Mesendoderm (in vitro differentiated cells): ENCODE results near the gene POPDC2.

Source experiments
- DNase-seq: peaks from one replicate; pipeline ENCODE4 v3.0.0; 2013
- H2AK5ac ChIP-seq: 2 replicates; pipeline ENCODE4 v1.6.1; 2013; ENCODE audit warnings: low read length, inconsistent platforms
- H2BK120ac ChIP-seq: 2 replicates; pipeline ENCODE4 v1.6.1; 2013; ENCODE audit warnings: low read depth, mild to moderate bottlenecking, low read length, moderate library complexity, mixed read lengths
- H2BK15ac ChIP-seq: replicated peaks from 2 replicates; pipeline ENCODE4 v1.6.1; 2013; ENCODE audit warnings: low read depth, mild to moderate bottlenecking, moderate library complexity
- H2BK5ac ChIP-seq: 2 replicates; pipeline ENCODE4 v1.6.1; 2013; ENCODE audit warnings: low read length, inconsistent platforms
- H3K18ac ChIP-seq: 2 replicates; pipeline ENCODE4 v1.6.1; 2013; ENCODE audit warnings: mild to moderate bottlenecking, low read length, mixed read lengths
- H3K23ac ChIP-seq: one replicate; pipeline ENCODE4 v1.6.1; 2013; ENCODE audit warnings: low read length
- H3K27ac ChIP-seq: 2 replicates; pipeline ENCODE4 v1.5.1; 2013; ENCODE audit warnings: low read depth, mild to moderate bottlenecking, inconsistent platforms, low read length, moderate library complexity
- H3K27me3 ChIP-seq: 2 replicates; pipeline ENCODE4 v1.6.1; 2013; ENCODE audit warnings: low read length, control low read depth, mild to moderate bottlenecking, inconsistent platforms; ENCODE audit not compliant: insufficient read depth, poor library complexity
- H3K36me3 ChIP-seq: 2 replicates; pipeline ENCODE4 v1.6.1; 2013; ENCODE audit warnings: low read length, inconsistent platforms; ENCODE audit not compliant: control insufficient read depth, insufficient read depth
- H3K4ac ChIP-seq: one replicate; pipeline ENCODE4 v1.6.1; 2013; ENCODE audit warnings: low read depth, mild to moderate bottlenecking, low read length, moderate library complexity
- H3K4me1 ChIP-seq: 2 replicates; pipeline ENCODE4 v1.6.1; 2013; ENCODE audit warnings: low read depth, low read length, inconsistent platforms; ENCODE audit not compliant: control insufficient read depth
- H3K4me2 ChIP-seq: 2 replicates; pipeline ENCODE4 v1.6.1; 2013; ENCODE audit warnings: low read length
- H3K4me3 ChIP-seq: 2 replicates; pipeline ENCODE4 v1.5.1; 2013; ENCODE audit warnings: mild to moderate bottlenecking, low read length
- H3K56ac ChIP-seq: one replicate; pipeline ENCODE4 v1.6.1; 2013; ENCODE audit warnings: low read length
- H3K79me1 ChIP-seq: 2 replicates; pipeline ENCODE4 v1.6.1; 2013; ENCODE audit warnings: low read length, inconsistent platforms
- H3K79me2 ChIP-seq: 2 replicates; pipeline ENCODE4 v1.6.1; 2013; ENCODE audit warnings: mild to moderate bottlenecking, low read length; ENCODE audit not compliant: control insufficient read depth, insufficient read depth
- H3K9ac ChIP-seq: 2 replicates; pipeline ENCODE4 v1.6.1; 2013; ENCODE audit warnings: low read length, inconsistent platforms
- H4K5ac ChIP-seq: one replicate; pipeline ENCODE4 v1.6.1; 2013; ENCODE audit warnings: low read length
- H4K8ac ChIP-seq: one replicate; pipeline ENCODE4 v1.6.1; 2013; ENCODE audit warnings: low read depth, mild to moderate bottlenecking, control low read depth, low read length, moderate library complexity
- WGBS: extraction: QIAGEN DNeasy Blood & Tissue Kit; methylation state at CpG from one replicate; pipeline ENCODE4 v1.1.7; 2013; ENCODE audit warnings: low lambda C conversion rate, missing lambda C conversion rate; ENCODE audit not compliant: insufficient coverage; ENCODE audit errors: extremely low coverage; 5-methylcytosine and 5-hydroxymethylcytosine counted together

POPDC2 gene

DNA sequence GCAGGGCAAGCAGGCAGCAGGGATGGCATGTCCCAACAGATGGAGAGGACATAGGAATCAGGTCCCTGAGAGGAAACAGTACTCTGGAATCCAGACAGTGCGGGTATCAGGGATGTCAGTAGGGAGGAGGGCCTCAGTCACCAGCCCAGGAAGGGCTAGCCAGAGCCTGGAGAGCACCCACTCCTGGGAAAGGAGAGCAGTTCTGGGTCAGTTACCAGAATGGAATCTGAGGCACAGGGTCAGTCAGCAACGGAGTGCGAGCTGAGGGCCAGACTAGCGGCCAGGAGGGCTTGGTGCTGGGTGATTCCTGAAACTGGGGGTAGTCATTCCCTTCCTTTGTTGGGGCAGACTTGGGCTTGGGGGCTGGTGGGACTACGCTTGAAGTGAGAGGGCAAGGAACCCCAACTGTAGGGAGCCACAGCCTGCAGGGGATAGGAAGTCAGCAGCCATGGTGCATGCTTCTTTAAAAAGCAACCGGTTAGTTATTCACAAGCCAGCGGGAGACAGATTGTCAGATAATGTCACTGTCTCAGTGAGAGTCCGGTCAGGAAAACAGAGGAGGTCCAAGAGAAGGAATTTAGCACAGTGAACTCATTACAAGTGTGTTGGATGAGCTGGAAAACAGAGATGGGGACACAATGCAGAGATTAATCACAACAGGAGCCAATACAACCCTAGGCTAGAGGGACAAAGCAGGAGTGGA is 34.8 kb downstream of the POPDC2 start:
- Histone ChIP-seq H2BK5ac (peak overlapping the region; percentile 4), H3K4me3 (no peak overlapping the region), H3K79me1 (no peaks in the 10 kb centered on the region), H4K5ac (no peak overlapping the region), H2BK15ac (no peak overlapping the region), H3K27me3 (no peaks in the 10 kb centered on the region), H3K27ac (no peak overlapping the region), H2AK5ac (peak overlapping the region; percentile 22), H3K4me1 (peaks cover 11% of the 10 kb centered on the region), H3K4me2 (no peak overlapping the region), H3K9ac (no peak overlapping the region), H3K56ac (peak overlapping the region; percentile 71), H2BK120ac (no peak overlapping the region), H3K4ac (no peak overlapping the region), H3K36me3 (no peaks in the 10 kb centered on the region), H3K18ac (no peak overlapping the region), H3K23ac (no peak overlapping the region), H3K79me2 (no peaks in the 10 kb centered on the region), H4K8ac (no peak overlapping the region)
- peak; percentile 67 for DNase-seq
- WGBS, result no CpG with 5 or more reads among the region's 8 CpGs

- Histone ChIP-seq H3K27ac (no peak overlapping the region), H3K4me3 (no peak overlapping the region), H3K4me2 (no peak overlapping the region), H3K4me1 (peaks cover 11% of the 10 kb centered on the region), H4K5ac (no peak overlapping the region), H2BK5ac (no peak overlapping the region), H4K8ac (no peak overlapping the region), H3K36me3 (no peaks in the 10 kb centered on the region), H2BK120ac (no peak overlapping the region), H2BK15ac (no peak overlapping the region), H3K79me1 (no peaks in the 10 kb centered on the region), H3K27me3 (no peaks in the 10 kb centered on the region), H3K9ac (no peak overlapping the region), H3K23ac (no peak overlapping the region), H3K18ac (no peak overlapping the region), H2AK5ac (no peak overlapping the region), H3K56ac (no peak overlapping the region), H3K4ac (no peak overlapping the region), H3K79me2 (no peaks in the 10 kb centered on the region)
- WGBS, result no CpG with 5 or more reads among the region's 9 CpGs
- no peak for DNase-seq
Measured at GRCh38 chr3:119624002-119624720, 36.2 kb downstream of the POPDC2 start.

GRCh38 chr3:119620899-119621298 is 39.5 kb downstream of the POPDC2 start:
- no peaks in the 10 kb centered on the region for H3K79me2 ChIP-seq
- no peak overlapping the region for H3K9ac ChIP-seq
- WGBS, result no CpG with 5 or more reads among the region's 5 CpGs
- H3K27me3 ChIP-seq, result no peaks in the 10 kb centered on the region
- H3K4me1 ChIP-seq, result peaks cover 7% of the 10 kb centered on the region
- H3K27ac ChIP-seq, result no peak overlapping the region
- H3K4me2 ChIP-seq, result no peak overlapping the region
- H4K8ac ChIP-seq, result no peak overlapping the region
- DNase-seq, result no peak
- H3K23ac ChIP-seq, result no peak overlapping the region
- H3K4ac ChIP-seq, result no peak overlapping the region
- H3K79me1 ChIP-seq, result no peaks in the 10 kb centered on the region
- H2BK15ac ChIP-seq, result no peak overlapping the region
- H2BK5ac ChIP-seq, result no peak overlapping the region
- no peak overlapping the region for H4K5ac ChIP-seq
- H2BK120ac ChIP-seq, result no peak overlapping the region
- H3K18ac ChIP-seq, result no peak overlapping the region
- no peak overlapping the region for H2AK5ac ChIP-seq
- no peaks in the 10 kb centered on the region for H3K36me3 ChIP-seq
- H3K4me3 ChIP-seq, result no peak overlapping the region
- H3K56ac ChIP-seq, result no peak overlapping the region

GRCh38 chr3:119619094-119619493 is 41.3 kb downstream of the POPDC2 start:
- H2BK120ac ChIP-seq, result no peak overlapping the region
- H3K79me2 ChIP-seq, result no peaks in the 10 kb centered on the region
- no peaks in the 10 kb centered on the region for H3K27me3 ChIP-seq
- no peak overlapping the region for H4K8ac ChIP-seq
- no peak overlapping the region for H3K9ac ChIP-seq
- H2BK15ac ChIP-seq, result no peak overlapping the region
- H2BK5ac ChIP-seq, result no peak overlapping the region
- H3K18ac ChIP-seq, result no peak overlapping the region
- H3K27ac ChIP-seq, result no peak overlapping the region
- H3K4me1 ChIP-seq, result no peaks in the 10 kb centered on the region
- no peak for DNase-seq
- no peak overlapping the region for H3K4me2 ChIP-seq
- WGBS, result no CpG with 5 or more reads among the region's 7 CpGs
- H3K23ac ChIP-seq, result no peak overlapping the region
- no peak overlapping the region for H3K4me3 ChIP-seq
- H3K36me3 ChIP-seq, result no peaks in the 10 kb centered on the region
- no peak overlapping the region for H4K5ac ChIP-seq
- H2AK5ac ChIP-seq, result no peak overlapping the region
- no peak overlapping the region for H3K4ac ChIP-seq
- no peak overlapping the region for H3K56ac ChIP-seq
- no peaks in the 10 kb centered on the region for H3K79me1 ChIP-seq

DNA sequence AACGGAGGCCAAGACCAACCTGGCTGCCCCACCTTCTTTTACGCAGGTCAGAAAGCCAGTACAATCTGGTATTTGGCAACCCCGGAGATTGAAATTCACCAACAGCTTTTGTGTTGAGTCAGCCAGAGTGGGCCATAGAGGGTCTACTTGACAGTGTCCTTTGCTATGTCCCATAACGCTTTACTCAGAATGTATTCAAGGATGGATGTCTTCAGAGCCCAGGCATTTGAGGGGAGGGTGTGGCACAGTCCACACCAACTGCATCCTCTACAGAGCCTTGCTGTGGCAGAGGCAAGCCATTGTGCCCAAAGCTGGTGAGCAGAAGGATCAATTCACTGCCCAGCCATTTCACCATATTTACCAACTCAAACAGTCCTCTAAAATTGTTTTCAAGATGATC is 44.3 kb downstream of the POPDC2 start:
- no peak overlapping the region for H2AK5ac ChIP-seq
- H2BK5ac ChIP-seq, result no peak overlapping the region
- H3K23ac ChIP-seq, result no peak overlapping the region
- no peak overlapping the region for H3K4ac ChIP-seq
- no CpG with 5 or more reads among the region's 4 CpGs for WGBS
- H2BK120ac ChIP-seq, result no peak overlapping the region
- no peaks in the 10 kb centered on the region for H3K79me1 ChIP-seq
- H3K36me3 ChIP-seq, result no peaks in the 10 kb centered on the region
- no peak overlapping the region for H3K9ac ChIP-seq
- DNase-seq, result no peak
- no peak overlapping the region for H3K56ac ChIP-seq
- no peak overlapping the region for H2BK15ac ChIP-seq
- H3K27me3 ChIP-seq, result no peaks in the 10 kb centered on the region
- H3K27ac ChIP-seq, result no peak overlapping the region
- no peak overlapping the region for H4K8ac ChIP-seq
- H3K4me3 ChIP-seq, result no peak overlapping the region
- H3K4me1 ChIP-seq, result no peaks in the 10 kb centered on the region
- no peak overlapping the region for H3K18ac ChIP-seq
- no peak overlapping the region for H3K4me2 ChIP-seq
- no peak overlapping the region for H4K5ac ChIP-seq
- no peaks in the 10 kb centered on the region for H3K79me2 ChIP-seq
